Stimulated activated CD4-positive, alpha-beta T cell treated with anti-CD3 and anti-CD28 coated beads, TNF-alpha, amount 100 ng/mL, for 24 hours (primary cell): ENCODE measurements around the gene KMT2E.
"Not testable (repeated sequence)": the region's sequence is repeated elsewhere in the genome, so short reads cannot be mapped to it uniquely, and the experiment has no call there.

ENCODE experiments used
- DNase-seq, 3 experiments: peaks; one replicate each; pipeline ENCODE4 v3.0.0-alpha.2; 2020; ENCODE audit warnings: low read depth in 3 of 3

The KMT2E gene

GRCh38 chr7:104982308-104983075 lies 31.5 kb upstream of the KMT2E start:
- no peak for DNase-seq

- no peak for DNase-seq
Observed at GRCh38 chr7:104983076-104983577, 30.9 kb upstream of the KMT2E start.

- DNase-seq, result peak; percentile 70 to 85 (median 72)
Observed at GRCh38 chr7:104983578-104984539, 30.1 kb upstream of the KMT2E start.

- DNase-seq, result no peak
Observed at GRCh38 chr7:104984585-104985258, 29.3 kb upstream of the KMT2E start.

GRCh38 chr7:104985259-104985617 lies 28.8 kb upstream of the KMT2E start:
- no peak for DNase-seq

GRCh38 chr7:104986628-104987259 lies 27.3 kb upstream of the KMT2E start:
- no peak for DNase-seq

- not testable (repeated sequence) for DNase-seq
Observed at GRCh38 chr7:104987403-104987802, 26.6 kb upstream of the KMT2E start.

- DNase-seq, result no peak
Observed at GRCh38 chr7:104990983-104991382, 23.0 kb upstream of the KMT2E start.

- DNase-seq, result no peak
Observed at GRCh38 chr7:104992306-104992705, 21.7 kb upstream of the KMT2E start.

- no peak for DNase-seq
Observed at GRCh38 chr7:104993217-104993862, 20.7 kb upstream of the KMT2E start.

GRCh38 chr7:104998040-104998752 lies 15.8 kb upstream of the KMT2E start:
- no peak for DNase-seq

GRCh38 chr7:105000200-105000599 lies 13.8 kb upstream of the KMT2E start:
- DNase-seq, result no peak

GRCh38 chr7:105000927-105001336 lies 13.1 kb upstream of the KMT2E start:
- no peak for DNase-seq

- DNase-seq, result no peak
Observed at GRCh38 chr7:105001652-105002184, 12.3 kb upstream of the KMT2E start.

GRCh38 chr7:105003275-105003674 lies 10.7 kb upstream of the KMT2E start:
- no peak for DNase-seq

- DNase-seq, result no peak
Observed at GRCh38 chr7:105003872-105004510, 10.0 kb upstream of the KMT2E start.

GRCh38 chr7:105005006-105005405 lies 9.0 kb upstream of the KMT2E start:
- DNase-seq, result not testable (repeated sequence)

- not testable (repeated sequence) for DNase-seq
Observed at GRCh38 chr7:105005486-105005885, 8.5 kb upstream of the KMT2E start.

GRCh38 chr7:105006367-105007136 lies 7.5 kb upstream of the KMT2E start:
- DNase-seq, result no peak
